ENCODE data around the gene ART5.

Gene ART5, protein sequence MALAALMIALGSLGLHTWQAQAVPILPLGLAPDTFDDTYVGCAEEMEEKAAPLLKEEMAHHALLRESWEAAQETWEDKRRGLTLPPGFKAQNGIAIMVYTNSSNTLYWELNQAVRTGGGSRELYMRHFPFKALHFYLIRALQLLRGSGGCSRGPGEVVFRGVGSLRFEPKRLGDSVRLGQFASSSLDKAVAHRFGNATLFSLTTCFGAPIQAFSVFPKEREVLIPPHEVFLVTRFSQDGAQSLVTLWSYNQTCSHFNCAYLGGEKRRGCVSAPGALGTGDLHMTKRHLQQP

GRCh38 chr11:3641701-3642070 is at the start of gene ART5:
ART5 (minus strand) TSS chr11:3641992; CDS start chr11:3641862, 130 bp downstream.
- DNase-seq = peak in 1 of 14 donors; percentile 3

DNA sequence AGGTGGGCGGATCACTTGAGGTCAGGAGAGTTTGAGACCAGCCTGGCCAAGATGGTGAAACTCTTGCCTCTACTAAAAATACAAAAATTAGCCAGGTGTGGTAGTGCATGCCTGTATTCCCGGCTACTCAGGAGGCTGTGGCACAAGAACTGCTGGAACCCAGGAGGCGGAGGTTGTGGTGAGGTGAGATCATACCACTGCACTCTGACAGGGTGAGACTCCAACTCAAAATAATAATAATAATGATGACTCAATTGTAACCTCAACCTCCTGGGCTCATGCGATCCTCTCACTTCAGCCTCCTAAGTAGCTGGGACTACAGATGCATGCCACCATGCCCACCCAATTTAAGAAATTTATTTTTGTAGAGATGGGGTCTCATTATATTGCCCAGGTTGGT is 45.0 kb upstream of the ART5 start:
- no peak for DNase-seq

DNA sequence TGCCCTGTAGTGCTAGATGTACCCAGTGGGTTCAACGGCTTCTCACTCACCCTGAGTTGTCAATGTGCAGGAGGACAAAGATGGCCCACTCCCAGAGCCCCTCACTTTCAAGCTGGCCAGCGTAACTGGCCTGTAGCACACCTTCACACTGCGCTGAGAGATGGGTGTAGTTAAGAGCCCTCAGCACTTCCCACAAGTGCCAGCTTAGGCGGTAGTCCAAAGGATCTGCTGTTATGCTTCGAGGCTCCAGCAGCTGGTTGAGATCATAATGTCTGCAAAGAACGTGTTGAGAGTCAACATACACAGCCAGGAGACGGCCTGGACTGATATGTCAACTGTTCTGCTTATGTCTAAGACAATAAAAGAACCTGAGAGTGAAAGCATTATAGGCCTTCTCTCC is 44.1 kb upstream of the ART5 start:
- DNase-seq = no peak

DNA sequence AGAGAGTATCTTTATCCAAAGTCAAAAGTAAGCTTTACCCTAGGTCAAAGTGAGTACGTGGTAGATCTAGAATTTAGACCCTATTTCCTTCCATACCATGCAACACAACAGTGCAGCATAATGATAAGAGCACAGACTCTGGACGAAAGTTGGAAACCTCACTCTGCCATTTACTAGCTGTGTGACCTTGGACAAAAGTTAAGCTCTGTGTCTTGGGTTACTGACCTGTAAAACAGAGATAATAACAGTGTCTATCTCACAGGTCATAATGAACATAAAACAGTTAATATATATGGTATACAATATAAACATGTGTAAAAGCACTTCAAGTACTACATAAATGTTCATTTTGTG is 43.0 kb upstream of the ART5 start:
- no peak for DNase-seq

GRCh38 chr11:3684129-3684818 is 42.5 kb upstream of the ART5 start:
- DNase-seq = no peak

DNA sequence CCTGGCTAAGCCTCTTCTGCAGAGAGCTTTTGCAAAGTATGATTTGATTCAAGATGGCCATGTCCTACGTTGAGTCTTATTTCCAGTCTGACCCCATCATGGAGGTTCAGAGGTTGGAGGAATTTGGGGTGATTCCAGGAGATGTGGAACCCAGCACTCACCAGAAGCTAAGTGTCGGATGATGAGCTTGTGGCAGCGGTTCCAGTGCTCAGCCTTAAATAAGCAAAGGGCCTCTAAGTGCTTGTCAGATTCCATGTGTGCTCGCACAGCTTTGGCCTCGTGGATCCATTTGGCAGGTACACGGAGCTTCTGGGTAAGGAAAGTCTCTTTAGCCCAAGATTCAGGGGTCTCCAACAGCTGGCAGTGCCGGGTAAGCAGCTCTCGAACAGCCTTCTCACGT is 41.2 kb upstream of the ART5 start:
- no peak for DNase-seq

DNA sequence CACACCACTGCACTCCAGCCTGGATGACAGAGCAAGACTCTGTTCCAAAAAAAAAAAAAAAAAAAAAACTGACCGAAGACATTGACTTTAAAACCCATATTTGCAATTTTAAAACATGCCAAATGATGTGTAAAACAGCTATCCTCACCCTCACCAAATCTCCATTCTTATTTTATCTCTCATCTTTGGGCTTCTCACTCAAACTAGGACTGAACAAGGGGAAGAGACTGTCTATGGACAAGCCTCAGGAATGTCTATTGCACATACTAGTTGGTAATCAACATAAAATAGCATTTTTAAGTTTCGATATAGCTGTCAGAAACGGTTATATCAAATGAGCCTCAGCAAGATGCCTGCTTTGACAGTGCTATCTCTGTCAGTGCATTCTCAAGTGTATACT is 37.3 kb upstream of the ART5 start:
- no peak for DNase-seq

DNA sequence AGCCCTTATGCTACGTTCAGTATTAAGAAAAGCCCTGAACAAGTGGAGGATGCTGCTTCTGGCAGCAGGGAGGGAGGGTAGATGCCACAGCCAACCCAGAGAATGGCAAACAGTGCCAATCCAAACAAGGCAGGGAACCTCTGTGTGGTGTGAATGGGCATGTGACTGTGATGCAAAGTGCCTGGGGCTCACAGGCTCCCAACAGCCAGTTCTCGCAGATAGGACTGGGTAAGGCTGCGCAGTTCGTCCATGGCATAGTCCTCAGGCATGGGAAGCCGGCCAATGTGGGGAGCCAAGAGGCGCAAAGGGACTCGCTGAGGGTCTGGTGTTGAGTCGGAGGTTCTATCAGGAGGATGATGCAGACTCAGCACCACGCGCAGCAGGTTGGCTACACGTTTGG is 34.2 kb upstream of the ART5 start:
- no peak for DNase-seq

GRCh38 chr11:3674189-3674588 is 32.4 kb upstream of the ART5 start:
- DNase-seq = no peak

DNA sequence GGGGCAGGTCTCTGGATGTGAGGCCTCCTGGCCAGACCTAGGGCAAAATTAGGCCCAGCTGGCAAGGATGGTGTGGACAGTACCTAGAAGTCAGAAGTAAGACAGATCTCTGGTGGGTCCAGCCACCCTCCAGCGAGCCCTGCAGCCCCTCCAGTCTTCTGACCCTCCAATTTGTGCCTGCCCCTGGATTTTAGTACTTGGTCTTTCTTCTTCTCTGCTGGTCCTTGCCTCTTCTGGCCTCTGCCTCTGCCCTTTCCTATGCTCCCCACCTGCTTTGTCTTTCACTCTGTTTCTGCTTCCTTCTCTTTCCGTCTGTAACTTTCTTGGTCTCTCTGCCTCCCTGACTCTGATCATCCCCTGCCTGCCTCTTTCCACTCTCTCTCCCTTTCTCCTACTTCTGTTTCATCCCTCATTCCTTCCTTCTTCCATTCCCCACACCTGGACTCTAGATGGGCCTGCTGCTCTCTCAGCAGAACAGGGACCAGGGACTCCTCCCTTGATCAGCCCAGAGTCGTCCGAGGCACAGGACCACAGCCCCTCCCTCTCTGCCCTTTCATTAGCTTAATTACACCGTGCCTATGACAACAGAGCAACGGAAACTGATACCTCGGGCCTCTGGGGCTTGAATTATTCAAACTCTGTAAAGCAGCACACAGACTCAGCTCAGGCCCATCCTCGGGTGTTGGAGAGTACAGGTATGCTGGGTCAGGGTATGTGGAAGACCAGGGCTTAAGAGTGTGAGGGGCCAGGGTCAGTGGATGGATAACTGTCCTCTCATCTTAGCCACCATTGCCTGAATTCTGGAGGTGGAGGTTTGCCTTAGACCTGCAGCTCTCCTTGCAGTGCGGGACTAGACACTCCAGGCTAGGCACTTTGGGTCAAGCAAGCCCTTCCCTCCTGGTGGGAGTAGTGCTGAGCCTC is 29.8 kb upstream of the ART5 start, which contains the start of gene CHRNA10:
Gene CHRNA10, minus strand, starts transcription at position 51 of the 921 bp plus-strand sequence. CDS start 72 bp downstream, outside the sequence.
- no peak for DNase-seq

GRCh38 chr11:3669742-3670183 is 28.0 kb upstream of the ART5 start:
- DNase-seq = no peak

DNA sequence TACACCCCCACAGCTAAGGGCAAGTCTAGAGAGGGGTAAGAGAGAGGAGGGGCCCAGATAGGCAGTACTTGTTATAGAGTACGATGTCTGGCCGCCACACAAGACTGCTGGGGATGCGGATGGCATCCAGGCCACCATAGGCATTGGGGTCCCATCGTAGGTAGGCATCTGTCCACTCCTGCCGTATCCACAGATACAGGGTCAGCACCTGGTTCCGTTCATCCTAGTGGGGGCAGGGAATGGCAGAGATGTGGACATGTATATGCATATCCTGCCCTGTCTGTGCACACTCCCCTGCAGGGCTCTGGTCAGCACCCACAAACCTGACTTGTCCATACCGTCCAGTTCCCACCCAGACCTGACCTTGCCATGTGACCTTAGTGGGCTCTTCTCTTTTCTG is 27.3 kb upstream of the ART5 start:
- DNase-seq = no peak

GRCh38 chr11:3667149-3668035 is 25.6 kb upstream of the ART5 start:
- no peak for DNase-seq

- DNase-seq = no peak
Observed at GRCh38 chr11:3666023-3666530, 24.3 kb upstream of the ART5 start.

DNA sequence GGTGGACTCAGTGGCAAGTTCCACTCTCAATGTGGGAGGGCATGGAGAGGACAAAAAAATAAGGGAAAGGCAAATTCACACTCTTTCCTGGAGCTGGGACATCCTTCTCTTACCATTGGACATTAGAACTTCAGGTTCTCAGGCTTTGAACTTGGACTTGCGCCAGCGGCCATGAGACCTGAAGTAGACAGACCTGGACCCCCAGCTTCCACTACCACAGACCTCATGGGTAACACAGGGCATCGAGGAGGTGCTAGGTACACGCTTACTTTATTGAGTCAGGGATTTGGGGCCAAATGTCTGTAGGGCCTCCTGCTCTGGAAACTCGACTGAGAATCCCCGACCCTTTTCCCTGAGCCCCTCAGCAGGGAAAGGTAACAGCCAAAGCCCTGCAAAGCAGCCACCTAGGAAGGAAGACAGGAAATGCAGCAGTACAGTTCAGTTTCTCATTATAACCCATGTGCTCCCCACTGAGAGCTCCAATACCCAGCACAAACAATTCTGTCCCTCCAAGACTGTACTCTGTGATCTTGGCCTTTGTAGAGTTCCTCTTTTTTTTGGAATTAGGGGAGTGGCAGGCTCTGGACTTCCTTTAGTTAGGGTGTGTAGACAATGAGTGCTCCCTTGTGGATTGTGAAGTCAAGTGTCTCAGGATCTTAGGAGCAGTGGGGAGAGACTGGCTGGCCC is 23.7 kb upstream of the ART5 start:
- no peak for DNase-seq

DNA sequence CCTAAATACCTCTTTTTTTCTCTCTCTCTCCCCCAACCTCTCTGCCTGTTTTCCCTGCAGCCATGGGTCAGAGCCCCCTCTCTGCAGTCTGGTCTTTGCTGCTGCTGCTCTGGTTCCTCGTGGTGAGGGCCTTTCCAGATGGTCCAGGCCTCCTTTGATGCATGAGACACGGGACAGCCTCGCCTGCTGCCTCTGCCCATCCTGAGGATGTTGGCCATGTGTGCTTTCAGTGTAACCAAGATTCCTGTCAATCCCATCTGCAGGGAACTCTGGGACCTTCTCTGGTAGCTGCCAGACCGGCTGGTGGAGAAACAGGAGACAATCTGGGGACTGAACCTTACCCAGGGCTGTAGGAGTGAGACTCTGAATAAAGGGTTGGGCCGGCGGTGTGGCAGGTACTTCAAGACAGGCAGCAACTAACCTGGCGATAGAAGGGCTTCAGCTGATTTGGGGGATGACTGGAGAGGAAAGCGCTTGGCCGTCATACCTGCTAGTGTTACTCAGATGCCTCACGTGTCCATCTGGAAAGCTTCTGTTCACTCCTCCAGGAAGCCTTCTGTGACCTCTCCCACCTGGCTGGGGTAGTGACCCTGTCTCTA is 22.3 kb upstream of the ART5 start:
- DNase-seq = no peak

DNA sequence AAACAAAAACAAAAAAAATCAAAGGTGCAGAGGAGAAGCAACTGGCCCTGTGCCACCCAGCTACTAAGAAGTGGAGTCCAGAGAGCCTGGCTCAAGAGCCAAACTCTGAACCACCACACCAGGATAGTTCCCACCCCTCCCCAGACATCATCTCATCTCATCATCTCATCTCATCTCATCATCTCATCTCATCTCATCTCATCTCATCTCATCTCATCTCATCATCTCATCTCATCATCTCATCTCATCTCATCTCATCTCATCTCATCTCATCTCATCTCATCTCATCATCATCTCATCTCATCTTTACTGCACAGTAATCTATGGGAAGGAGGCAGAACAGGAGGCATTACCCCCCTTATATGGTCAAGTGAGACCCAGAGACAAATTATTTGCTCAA is 21.1 kb upstream of the ART5 start:
- DNase-seq = no peak

DNA sequence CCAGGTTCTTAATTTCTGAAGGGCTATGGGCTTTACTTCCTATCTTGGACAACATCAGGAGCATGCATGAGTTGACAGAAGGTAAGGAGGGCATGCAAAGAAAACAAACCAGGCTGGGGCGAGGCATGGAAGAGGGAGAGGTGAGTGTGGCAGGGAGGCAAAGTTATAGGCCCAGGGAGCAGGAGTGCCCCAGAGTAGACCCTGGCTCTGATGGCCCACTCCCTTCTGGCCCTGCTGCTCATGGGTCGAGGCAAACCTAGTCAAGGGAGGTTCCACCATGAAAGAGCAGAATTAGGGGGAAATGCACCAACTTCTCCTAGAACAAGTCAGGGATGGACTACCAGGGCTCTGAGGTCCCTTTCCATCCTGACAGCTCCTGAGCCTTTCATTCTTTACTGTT is 19.2 kb upstream of the ART5 start:
- no peak for DNase-seq

DNA sequence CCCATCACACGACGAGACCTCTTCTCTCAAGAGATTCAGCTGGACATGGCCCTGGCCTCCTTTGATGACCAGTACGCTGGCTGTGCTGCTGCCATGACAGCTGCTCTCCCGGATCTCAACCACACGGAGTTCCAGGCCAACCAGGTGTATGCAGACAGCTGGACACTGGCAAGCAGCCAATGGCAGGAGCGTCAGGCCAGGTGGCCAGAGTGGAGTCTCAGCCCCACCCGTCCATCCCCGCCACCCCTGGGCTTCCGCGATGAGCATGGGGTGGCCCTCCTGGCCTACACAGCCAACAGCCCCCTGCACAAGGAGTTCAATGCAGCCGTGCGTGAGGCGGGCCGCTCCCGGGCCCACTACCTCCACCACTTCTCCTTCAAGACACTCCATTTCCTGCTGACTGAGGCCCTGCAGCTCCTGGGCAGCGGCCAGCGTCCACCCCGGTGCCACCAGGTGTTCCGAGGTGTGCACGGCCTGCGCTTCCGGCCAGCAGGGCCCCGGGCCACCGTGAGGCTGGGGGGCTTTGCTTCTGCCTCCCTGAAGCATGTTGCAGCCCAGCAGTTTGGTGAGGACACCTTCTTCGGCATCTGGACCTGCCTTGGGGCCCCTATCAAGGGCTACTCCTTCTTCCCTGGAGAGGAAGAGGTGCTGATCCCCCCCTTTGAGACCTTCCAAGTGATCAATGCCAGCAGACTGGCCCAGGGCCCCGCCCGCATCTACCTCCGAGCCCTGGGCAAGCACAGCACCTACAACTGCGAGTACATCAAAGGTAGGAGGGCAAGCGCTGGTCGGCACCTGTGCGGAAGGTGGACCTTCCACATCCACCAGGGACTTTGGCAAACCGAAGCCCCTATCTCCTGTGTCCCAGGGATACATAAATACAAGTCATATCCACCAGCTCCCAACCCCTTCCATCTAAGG is 18.1 kb upstream of the ART5 start:
- DNase-seq = no peak

- DNase-seq = no peak
Observed at GRCh38 chr11:3658252-3658651, 16.5 kb upstream of the ART5 start.
